AG04449 (cell line): ENCODE results near the gene EIPR1.
A peak's percentile ranks its signal among the peaks of the same experiment; 100 is the strongest.

Experiments used
- CTCF ChIA-PET: fragments of 350-600 bp; formaldehyde crosslinking; extraction: SDS; loops from one replicate; lab custom pipeline; 2021; ENCODE audit warnings: antibody characterized with exemption; lab: Yijun Ruan, JAX
- POLR2A ChIA-PET: fragments of 400-600, 350-600 bp; formaldehyde crosslinking; extraction: SDS; loops from one replicate; lab custom pipeline; 2020; ENCODE audit warnings: antibody characterized with exemption, inconsistent platforms; lab: Yijun Ruan, JAX
- DNase-seq: peaks from one replicate; pipeline ENCODE4 v3.0.0-alpha.2; 2010; ENCODE audit warnings: low read depth, low spot score
- H3K4me3 ChIP-seq: 2 replicates; pipeline ENCODE4 v1.5.1; 2011; ENCODE audit warnings: low read depth, mild to moderate bottlenecking, control low read depth, low read length
- TF ChIP-seq, protein P1 (sequence below): IDR thresholded peaks from one replicate; pipeline ENCODE4 v1.5.1; 2011; ENCODE audit warnings: mild to moderate bottlenecking, moderate library complexity, low read length, control low read depth, inconsistent platforms; ENCODE audit not compliant: insufficient read depth; ENCODE audit errors: missing control alignments

EIPR1 gene

DNA sequence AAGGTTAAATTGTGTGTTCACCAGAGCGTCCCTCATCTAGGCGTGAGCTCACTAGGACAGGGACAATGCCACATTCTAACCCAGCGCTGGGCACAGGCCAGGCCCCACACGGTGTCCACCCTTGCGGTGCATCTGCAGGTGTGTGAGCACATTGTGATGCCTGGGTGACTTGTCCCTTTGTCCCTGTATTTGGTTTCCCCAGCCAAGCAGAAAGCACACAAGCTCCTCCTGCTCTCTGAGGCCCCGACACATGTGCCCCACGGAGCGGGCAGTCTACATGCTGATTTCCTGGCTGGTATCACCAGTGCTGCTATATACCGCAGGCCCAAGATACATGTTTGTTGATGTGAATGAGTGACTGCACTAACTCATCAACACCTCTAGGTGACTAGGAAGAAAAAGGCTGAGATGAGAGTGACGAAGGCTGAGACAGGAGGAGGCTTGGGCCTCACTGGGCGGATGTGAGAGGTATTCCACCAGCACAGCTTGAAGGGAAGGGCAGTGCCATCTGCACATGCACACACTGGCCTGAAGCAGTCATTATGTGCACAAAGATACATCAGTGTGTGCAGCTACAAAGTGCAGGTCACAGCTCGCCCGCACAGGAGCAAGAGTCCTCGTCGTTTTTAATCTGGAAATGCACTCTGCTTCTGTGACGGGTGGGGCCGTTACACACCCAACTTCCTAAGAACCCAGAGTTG lies 205.9 kb downstream of the EIPR1 start:
- TF ChIP-seq, protein P1, sequence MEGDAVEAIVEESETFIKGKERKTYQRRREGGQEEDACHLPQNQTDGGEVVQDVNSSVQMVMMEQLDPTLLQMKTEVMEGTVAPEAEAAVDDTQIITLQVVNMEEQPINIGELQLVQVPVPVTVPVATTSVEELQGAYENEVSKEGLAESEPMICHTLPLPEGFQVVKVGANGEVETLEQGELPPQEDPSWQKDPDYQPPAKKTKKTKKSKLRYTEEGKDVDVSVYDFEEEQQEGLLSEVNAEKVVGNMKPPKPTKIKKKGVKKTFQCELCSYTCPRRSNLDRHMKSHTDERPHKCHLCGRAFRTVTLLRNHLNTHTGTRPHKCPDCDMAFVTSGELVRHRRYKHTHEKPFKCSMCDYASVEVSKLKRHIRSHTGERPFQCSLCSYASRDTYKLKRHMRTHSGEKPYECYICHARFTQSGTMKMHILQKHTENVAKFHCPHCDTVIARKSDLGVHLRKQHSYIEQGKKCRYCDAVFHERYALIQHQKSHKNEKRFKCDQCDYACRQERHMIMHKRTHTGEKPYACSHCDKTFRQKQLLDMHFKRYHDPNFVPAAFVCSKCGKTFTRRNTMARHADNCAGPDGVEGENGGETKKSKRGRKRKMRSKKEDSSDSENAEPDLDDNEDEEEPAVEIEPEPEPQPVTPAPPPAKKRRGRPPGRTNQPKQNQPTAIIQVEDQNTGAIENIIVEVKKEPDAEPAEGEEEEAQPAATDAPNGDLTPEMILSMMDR: no peak
- CTCF ChIA-PET: no interaction called here
- H3K4me3 ChIP-seq: no peak overlapping the region
- POLR2A ChIA-PET: no interaction called here
- DNase-seq: no peak

DNA sequence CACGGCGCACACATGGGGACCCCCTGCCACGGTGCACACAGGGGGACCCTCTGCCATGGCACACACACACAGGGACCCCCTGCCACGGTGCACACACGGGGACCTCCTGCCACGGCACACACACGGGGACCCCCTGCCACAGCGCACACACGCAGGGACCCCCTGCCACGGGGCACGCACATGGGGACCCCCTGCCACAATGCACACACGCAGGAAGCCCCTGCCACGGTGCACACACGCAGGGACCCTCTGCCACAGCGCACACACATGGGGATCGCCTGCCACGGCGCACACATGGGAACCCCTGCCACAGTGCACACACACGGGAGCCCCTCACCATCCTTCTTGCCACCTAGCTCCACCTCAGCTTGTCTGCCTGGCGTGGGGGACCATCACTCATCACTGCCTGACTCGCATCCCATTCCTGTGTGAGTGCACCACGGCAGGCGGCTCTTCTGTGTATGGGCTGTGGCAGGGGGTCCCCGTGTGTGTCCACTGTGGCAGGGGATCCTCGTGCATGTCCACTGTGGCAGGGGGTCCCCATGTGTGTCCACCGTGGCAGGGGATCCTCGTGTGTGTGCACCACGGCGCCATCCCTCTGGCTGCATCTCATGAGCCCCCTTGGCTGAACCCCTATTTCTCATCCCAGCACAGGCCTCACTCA lies 206.7 kb downstream of the EIPR1 start:
- TF ChIP-seq, protein P1: no peak
- DNase-seq: no peak
- no peak overlapping the region for H3K4me3 ChIP-seq
- POLR2A ChIA-PET: no interaction called here
- CTCF ChIA-PET: no interaction called here

DNA sequence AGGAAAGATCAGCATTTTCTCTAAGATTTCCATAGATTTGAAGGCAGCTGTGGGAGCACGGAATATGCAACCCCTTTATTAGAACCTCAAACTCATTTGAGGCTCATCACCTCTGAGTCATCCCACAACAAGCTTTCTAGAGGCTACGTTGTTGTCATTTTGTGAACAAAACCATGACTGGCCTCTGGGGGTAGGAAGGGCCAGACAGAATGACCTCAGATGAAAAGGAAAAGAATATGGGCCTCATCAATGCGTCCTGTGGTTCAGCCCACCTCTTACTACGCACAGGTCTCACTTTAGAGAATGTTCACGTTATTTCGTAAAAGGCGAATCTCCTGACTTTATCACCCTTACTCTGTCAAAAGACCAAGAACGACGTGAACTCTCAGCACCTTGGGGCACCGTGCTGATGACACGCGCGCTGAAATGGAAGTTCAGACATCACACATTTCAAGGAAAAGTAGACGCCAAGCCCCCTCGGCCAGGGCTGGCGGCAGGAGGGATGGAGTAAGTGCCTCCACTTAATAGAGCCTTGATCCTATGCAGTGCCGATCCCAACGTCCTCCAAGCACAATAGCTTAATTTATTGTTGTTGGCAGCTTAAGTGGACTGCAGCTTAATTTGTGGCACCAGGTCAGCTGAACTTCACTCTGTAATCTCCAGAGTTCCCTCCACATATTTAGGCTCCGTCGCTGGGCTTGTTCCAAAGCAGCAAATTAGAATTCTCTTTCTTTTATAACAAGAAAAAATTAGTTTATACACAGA lies 208.3 kb downstream of the EIPR1 start:
- CTCF ChIA-PET: no interaction called here
- peak; percentile 4 for DNase-seq
- H3K4me3 ChIP-seq: no peak overlapping the region
- TF ChIP-seq, protein P1: no peak
- POLR2A ChIA-PET: no interaction called here

DNA sequence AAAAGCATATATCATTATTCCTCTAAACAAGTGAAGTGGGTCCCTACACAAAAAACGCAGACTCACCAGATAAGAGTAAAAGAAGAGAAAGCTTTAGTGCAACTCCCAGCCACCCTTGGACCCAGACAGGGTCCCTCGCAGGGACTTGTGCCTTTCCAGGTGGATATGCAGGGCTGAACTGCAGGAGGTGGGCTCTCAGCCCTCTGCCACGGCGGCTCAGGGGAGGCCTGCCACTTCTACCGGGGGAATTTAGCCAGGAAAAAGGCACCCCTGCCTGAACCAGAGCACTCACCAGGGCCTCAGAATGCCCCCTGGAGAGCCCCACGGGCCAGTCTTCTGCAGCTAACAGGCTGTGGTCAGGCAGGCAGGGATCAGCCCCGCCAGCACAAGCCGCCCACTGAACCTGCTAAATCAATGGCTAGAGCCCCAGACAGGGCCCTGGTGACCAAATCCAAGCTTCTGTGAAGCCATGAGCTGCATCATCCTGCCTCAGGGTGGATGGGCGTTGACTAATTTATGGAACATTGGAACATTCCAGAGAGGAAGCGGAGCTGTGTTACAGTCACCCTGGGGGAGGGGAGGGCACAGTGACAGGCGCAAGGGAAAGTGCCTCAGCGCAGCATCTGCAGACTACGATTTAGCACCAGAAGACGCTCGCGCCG lies 209.3 kb downstream of the EIPR1 start:
- H3K4me3 ChIP-seq: peak overlapping the region; percentile 15
- TF ChIP-seq, protein P1: no peak
- ChIA-PET CTCF (no interaction called here), POLR2A (no interaction called here)
- peak; percentile 19 for DNase-seq

DNA sequence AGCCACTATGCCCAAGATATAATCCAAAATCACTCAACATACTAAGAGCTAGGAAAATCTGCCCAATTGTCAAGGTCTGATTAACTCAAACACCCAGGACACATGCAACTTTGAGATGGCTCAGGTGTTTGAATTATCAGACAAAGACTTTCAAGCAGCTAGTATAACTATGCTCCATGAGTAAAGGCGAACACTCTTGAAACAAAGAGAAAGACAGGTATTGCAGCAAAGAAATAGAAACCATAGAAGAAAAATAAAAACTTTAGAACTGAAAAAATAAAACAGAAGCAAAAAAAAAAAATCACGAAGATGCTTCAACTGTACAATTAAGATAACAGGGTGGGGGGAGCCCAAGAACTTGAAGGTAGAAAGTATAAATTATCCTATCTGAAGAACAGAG lies 214.2 kb downstream of the EIPR1 start:
- TF ChIP-seq, protein P1: no peak
- ChIA-PET CTCF (no interaction called here), POLR2A (no interaction called here)
- no peak overlapping the region for H3K4me3 ChIP-seq
- DNase-seq: no peak
